ENCODE measurements around the gene CD151.

Gene CD151

DNA sequence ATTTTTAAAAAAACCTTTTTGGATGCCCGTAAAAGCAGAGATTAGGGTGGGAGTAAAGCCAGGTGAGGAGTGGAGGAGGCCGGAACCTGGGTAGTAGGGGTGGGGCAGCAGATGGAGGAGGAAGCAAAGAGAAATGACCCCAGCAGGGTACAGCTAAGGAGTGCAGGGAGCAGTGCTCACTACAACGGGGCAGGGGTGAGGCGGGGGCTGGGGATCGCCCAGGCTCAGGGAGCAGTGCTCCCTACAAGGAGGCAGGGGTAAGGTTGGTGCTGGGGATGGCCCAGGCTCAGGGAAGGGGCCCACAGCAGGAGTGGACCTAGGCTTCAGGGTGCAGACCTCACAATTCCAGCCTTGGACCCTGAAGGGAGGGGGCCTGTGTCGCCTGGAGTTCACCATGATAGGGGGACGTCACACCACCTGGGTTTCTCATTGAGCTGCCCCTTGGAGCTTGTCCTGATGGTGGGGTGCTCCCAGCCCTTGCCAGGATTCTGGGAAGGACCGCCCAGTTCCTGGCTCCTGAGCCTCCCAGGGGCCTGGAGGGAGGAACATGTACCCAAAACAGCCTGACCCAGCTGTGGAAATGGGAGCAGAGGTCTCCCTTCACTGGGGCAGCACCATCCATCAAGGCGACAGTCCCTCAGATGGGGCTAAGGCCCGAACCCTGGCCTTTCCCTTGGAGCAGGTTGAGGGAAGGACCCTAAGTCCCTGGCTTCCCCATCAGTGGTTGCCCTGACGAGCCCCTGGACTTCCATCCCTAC, 16.9 kb upstream of the CD151 start:
- no peak for DNase-seq

DNA sequence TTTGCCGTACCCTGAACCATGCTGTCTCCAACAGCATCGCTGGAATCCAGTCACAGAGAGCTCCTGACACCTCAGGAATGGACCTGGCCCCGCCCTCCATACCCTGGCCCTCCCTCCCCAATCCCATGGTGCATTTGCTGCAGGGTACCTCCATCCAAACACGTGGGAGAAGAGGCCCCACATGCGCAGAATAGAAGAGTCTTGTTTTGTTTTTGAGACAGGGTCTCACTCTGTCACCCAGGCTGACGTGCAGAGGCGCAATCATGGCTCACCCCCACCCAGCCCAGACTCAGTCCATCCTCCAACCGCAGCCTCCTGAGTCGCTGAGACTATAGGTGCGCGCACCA, 16.3 kb upstream of the CD151 start:
- no peak for DNase-seq

DNA sequence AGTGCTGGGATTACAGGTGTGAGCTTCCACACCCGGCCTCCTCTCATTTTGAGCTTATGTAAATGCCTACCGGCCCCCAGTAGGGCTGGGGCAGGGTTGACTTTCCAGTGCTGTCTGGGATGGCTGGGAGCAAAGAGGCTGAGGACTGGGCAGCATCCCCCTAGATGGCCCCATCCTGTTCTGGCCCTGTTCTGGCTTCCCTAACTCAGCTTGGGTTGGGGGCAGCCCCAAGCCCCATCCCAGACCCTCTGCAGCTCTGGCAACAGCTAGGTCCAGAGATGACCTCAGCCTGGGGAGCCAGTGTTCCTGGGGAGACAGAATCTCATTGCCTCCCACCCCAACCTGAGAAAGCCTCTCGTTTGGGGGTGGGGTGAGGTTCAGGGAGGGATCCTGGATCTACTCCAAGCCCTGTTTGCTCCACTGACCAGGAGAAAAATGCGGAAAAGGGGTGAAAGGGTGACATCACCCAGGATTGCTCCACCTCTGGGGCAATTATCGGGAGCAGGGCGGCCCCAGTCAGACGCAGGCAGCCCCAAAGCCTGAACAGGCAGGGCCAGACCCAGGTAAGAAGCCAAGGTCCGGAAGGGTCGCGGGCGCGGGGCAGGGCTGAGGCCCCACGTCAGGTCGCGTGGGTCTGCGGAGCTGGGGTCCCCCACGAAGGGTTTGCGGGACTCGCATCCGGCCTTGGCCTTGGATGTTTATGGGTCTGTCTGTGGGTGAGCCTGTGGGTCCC, 14.2 kb upstream of the CD151 start, which contains the start of gene PNPLA2:
PNPLA2 (plus strand) TSS at position 519 of the 733 bp plus-strand sequence. CDS start 805 bp downstream, outside the sequence.
- DNase-seq: no peak

DNA sequence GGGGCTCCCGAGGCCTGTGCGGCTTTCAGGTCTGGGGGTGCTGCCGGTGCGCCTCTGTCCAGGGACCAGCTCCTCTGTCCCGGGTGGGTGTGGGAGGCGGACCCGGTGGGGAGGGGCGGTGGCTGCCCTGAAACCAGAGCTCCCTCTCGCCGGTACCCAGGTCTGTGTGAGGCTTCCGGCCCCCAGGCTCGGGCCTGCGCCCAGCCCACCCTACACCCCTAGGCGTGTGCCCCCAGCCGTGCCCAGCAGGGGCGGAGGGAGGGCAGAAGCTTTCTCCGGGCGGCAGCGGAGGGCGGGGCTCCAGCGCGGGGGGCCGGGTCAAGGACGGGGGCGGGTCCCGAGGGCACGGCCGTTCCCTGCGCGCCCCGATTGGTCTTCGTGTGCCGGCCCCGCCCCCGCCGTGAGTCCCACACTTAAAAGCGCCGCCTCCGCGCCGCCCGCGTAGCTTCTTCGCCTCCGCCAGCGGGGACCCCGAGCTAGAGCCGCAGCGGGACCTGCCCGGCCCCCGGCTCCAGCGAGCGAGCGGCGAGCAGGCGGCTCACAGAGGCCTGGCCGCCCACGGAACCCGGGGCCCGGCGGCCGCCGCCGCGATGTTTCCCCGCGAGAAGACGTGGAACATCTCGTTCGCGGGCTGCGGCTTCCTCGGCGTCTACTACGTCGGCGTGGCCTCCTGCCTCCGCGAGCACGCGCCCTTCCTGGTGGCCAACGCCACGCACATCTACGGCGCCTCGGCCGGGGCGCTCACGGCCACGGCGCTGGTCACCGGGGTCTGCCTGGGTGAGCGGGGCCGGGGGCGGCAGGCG, 13.4 kb upstream of the CD151 start:
- peak; percentile 94 for DNase-seq

GRCh38 chr11:819943-820649, 12.7 kb upstream of the CD151 start:
- peak; percentile 96 for DNase-seq

- peak; percentile 97 for DNase-seq
Observed at GRCh38 chr11:820655-821511, 11.9 kb upstream of the CD151 start.

- DNase-seq: no peak
Observed at GRCh38 chr11:821512-822371, 11.0 kb upstream of the CD151 start.

DNA sequence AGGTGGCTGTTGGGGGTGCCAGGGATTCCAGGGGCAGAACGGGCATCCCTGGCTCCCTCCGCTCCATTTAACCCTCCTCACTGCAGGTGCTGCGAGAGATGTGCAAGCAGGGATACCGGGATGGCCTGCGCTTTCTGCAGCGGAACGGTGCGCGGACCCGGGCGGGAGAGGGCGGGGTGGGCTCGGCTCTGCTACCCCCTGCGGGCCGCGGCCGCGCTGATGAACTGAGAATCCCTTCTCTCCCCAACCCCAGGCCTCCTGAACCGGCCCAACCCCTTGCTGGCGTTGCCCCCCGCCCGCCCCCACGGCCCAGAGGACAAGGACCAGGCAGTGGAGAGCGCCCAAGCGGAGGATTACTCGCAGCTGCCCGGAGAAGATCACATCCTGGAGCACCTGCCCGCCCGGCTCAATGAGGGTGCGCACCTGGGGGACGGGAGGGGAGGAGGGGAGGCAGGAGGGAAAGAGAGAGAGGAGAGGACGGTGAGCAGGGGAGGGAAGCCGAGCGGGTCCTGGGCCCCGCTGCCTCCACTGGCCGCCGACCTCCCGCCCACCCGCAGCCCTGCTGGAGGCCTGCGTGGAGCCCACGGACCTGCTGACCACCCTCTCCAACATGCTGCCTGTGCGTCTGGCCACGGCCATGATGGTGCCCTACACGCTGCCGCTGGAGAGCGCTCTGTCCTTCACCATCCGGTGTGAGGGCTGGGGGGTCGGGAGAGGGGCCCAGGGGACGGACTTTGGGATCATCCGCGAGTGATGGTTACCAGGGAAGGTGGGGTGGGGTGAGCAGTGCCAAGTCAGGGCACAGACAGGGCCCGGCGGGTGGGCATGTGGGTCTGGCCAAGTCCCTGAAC, 9.1 kb upstream of the CD151 start:
- DNase-seq: no peak

DNA sequence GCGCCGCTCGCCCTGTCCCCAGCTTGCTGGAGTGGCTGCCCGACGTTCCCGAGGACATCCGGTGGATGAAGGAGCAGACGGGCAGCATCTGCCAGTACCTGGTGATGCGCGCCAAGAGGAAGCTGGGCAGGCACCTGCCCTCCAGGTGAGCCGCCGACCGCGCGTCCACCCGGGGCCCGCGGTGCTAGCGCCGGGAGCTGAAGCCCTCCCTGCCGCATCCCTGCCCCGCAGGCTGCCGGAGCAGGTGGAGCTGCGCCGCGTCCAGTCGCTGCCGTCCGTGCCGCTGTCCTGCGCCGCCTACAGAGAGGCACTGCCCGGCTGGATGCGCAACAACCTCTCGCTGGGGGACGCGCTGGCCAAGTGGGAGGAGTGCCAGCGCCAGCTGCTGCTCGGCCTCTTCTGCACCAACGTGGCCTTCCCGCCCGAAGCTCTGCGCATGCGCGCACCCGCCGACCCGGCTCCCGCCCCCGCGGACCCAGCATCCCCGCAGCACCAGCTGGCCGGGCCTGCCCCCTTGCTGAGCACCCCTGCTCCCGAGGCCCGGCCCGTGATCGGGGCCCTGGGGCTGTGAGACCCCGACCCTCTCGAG, 8.4 kb upstream of the CD151 start:
- no peak for DNase-seq

DNA sequence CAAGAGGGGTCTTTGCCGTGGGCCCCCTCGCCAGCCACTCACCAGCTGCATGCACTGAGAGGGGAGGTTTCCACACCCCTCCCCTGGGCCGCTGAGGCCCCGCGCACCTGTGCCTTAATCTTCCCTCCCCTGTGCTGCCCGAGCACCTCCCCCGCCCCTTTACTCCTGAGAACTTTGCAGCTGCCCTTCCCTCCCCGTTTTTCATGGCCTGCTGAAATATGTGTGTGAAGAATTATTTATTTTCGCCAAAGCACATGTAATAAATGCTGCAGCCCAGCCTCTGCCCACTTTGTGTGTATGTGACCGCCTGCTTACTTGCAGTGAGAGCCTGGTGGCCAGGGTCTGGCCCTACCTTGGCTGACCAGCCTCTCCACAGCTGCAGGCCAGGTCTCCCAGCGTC, 7.8 kb upstream of the CD151 start:
- no peak for DNase-seq

- DNase-seq: no peak
Observed at GRCh38 chr11:825366-826226, 7.2 kb upstream of the CD151 start.

DNA sequence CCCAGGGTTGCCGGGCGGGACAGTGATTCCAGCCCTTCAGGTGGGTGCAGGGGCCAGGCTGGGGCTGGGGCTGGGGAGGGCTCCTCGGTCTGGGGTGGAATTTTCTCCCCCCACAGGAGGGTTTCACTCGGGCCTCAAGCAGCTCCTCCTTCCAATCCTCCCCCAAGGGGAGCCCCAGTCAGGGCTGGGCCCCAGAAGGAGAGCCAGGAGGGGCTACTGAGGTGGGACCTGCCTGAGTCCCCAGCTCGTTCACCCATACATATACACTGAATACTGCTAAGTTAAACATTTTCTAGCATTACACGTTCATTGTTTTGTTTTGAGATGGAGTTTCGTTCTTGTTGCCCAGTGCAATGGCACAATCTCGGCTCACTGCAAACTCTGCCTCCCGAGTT, 6.5 kb upstream of the CD151 start:
- DNase-seq: no peak

GRCh38 chr11:826836-827145, 6.0 kb upstream of the CD151 start:
- no peak for DNase-seq

DNA sequence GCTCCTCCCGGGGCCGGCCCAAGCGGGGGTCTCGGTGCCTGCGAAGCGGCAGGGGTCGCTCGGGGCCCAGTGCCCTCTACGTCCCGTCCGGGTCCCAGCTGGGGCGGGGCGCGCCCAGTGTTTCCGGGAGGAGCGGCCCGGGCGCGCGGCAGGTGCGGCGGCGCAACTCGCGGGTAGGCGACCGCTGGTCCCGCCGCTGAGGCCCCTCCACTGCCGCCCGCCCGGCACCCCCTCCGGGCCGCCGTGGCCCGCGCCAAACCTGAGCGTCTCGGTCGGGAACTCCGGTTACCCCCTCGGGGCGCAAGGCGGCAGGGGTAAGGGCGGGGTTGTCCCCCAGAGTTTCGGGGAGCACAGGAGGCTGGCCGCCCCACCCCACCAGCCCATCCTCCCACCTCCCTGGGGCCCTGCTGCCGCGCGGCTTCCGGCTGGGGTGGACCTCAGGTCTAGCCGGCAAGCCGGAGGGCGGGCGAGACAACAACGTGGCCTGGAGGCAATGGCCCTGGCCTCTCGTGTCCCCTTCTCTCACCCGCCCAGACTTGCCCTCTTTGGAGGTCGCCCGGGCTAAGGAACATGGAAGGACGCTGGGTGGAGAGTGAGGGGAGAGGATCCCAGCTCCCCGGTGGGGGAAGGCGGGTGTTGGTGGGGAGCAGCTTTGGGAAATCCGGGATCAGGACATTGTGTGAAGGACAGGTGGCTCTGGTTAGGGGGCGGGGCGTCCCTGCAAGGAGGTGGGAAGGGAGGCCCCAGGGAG, 5.4 kb upstream of the CD151 start:
- peak; percentile 63 for DNase-seq

GRCh38 chr11:827897-828192, 4.9 kb upstream of the CD151 start, which contains the start of gene CRACR2B:
TSS of gene CRACR2B (plus strand) at chr11:827919. CDS start at chr11:828608, 689 bp downstream.
- DNase-seq: no peak

GRCh38 chr11:828506-829175, 4.1 kb upstream of the CD151 start:
- no peak for DNase-seq

- DNase-seq: no peak
Observed at GRCh38 chr11:829176-829846, 3.4 kb upstream of the CD151 start.

Measured in 8988T (cell line).